ENCODE measurements around the gene MAGI2.

Gene MAGI2

GRCh38 chr7:78691584-78691983, 761.9 kb downstream of the MAGI2 start:
- no peak for DNase-seq

GRCh38 chr7:78690174-78690573, 763.3 kb downstream of the MAGI2 start:
- no peak for DNase-seq

- no peak for DNase-seq
These were observed 765.1 kb downstream of the MAGI2 start for GRCh38 chr7:78688376-78688775.

- no peak for DNase-seq
These were observed 767.3 kb downstream of the MAGI2 start for GRCh38 chr7:78686189-78686588.

- DNase-seq: no peak
These were observed 769.3 kb downstream of the MAGI2 start for GRCh38 chr7:78684201-78684600.

- DNase-seq: no peak
These were observed 769.9 kb downstream of the MAGI2 start for GRCh38 chr7:78683566-78683965.

GRCh38 chr7:78679112-78679876, 774.2 kb downstream of the MAGI2 start:
- DNase-seq: no peak

GRCh38 chr7:78677391-78677790, 776.1 kb downstream of the MAGI2 start:
- DNase-seq: no peak

- no peak for DNase-seq
These were observed 778.0 kb downstream of the MAGI2 start for GRCh38 chr7:78675511-78675910.

- no peak for DNase-seq
These were observed 780.2 kb downstream of the MAGI2 start for GRCh38 chr7:78673272-78673671.

GRCh38 chr7:78662939-78663338, 790.5 kb downstream of the MAGI2 start:
- no peak for DNase-seq

- DNase-seq: no peak
These were observed 803.5 kb downstream of the MAGI2 start for GRCh38 chr7:78649976-78650375.

GRCh38 chr7:78649236-78649635, 804.2 kb downstream of the MAGI2 start:
- DNase-seq: no peak

- DNase-seq: no peak
These were observed 810.7 kb downstream of the MAGI2 start for GRCh38 chr7:78642751-78643150.

GRCh38 chr7:78638364-78638763, 815.1 kb downstream of the MAGI2 start:
- DNase-seq: no peak

- no peak for DNase-seq
These were observed 816.7 kb downstream of the MAGI2 start for GRCh38 chr7:78636727-78637126.

- DNase-seq: no peak
These were observed 818.3 kb downstream of the MAGI2 start for GRCh38 chr7:78635026-78635793.

GRCh38 chr7:78634093-78634492, 819.4 kb downstream of the MAGI2 start:
- DNase-seq: no peak

- no peak for DNase-seq
These were observed 832.5 kb downstream of the MAGI2 start for GRCh38 chr7:78620920-78621319.

- DNase-seq: no peak
These were observed 836.9 kb downstream of the MAGI2 start for GRCh38 chr7:78616539-78616938.

GRCh38 chr7:78609281-78609680, 844.2 kb downstream of the MAGI2 start:
- DNase-seq: no peak

- DNase-seq: no peak
These were observed 846.4 kb downstream of the MAGI2 start for GRCh38 chr7:78607099-78607498.

GRCh38 chr7:78605119-78605518, 848.3 kb downstream of the MAGI2 start:
- DNase-seq: no peak

GRCh38 chr7:78601728-78602127, 851.7 kb downstream of the MAGI2 start:
- DNase-seq: no peak
